CD14-positive monocyte (primary cell): Measurements from ENCODE around the gene CFLAR. TPM values are rescaled to one million over a fixed set of nuclear protein-coding genes. Genes with fewer than 3 reads are reported as not detected.
"Not testable (repeated sequence)": the region's sequence is repeated elsewhere in the genome, so short reads cannot be mapped to it uniquely, and the experiment has no call there.

Experiments
- DNase-seq, 3 donors: peaks; one replicate each; pipeline ENCODE4 v3.0.0-alpha.2; 2011 to 2022
- H2AFZ ChIP-seq: 2 replicates; pipeline ENCODE4 v1.6.0; 2012; ENCODE audit warnings: mild to moderate bottlenecking, low read depth, low read length, inconsistent platforms; ENCODE audit not compliant: insufficient read depth, poor library complexity, severe bottlenecking
- H3K27ac ChIP-seq, 2 donors: 1 replicate in 1 of 2; 2 replicates in 1 of 2; pipeline ENCODE4 v1.5.1; 2012 to 2013; ENCODE audit warnings: low read length in 2 of 2, control low read depth in 1 of 2, inconsistent platforms in 1 of 2, low read depth in 1 of 2, mild to moderate bottlenecking in 1 of 2
- H3K27me3 ChIP-seq, 2 donors: one replicate each; pipeline versions ENCODE4 v1.6.0 to v1.6.1; 2011 to 2013; ENCODE audit warnings: low read length in 2 of 2; ENCODE audit not compliant: control insufficient read depth in 2 of 2, insufficient read depth in 2 of 2
- H3K36me3 ChIP-seq, 2 donors: replicated peaks in 1 of 2; 1 replicate in 1 of 2; 2 replicates in 1 of 2; pipeline versions ENCODE4 v1.5.1 to v1.6.1; 2012 to 2013; ENCODE audit warnings: low read length in 2 of 2, control low read depth in 1 of 2, inconsistent platforms in 1 of 2, mild to moderate bottlenecking in 1 of 2; ENCODE audit not compliant: insufficient read depth in 2 of 2, control insufficient read depth in 1 of 2
- H3K4me1 ChIP-seq, 2 donors: 1 replicate in 1 of 2; 2 replicates in 1 of 2; pipeline versions ENCODE4 v1.5.1 to v1.6.1; 2012 to 2013; ENCODE audit warnings: low read length in 2 of 2, control low read depth in 1 of 2, inconsistent platforms in 1 of 2, mild to moderate bottlenecking in 1 of 2, moderate library complexity in 1 of 2; ENCODE audit not compliant: insufficient read depth in 2 of 2, control insufficient read depth in 1 of 2
- H3K4me2 ChIP-seq: replicated peaks from 2 replicates; pipeline ENCODE3; 2012; ENCODE audit warnings: low read length, moderate library complexity, mild to moderate bottlenecking; ENCODE audit not compliant: poor library complexity, severe bottlenecking; ENCODE audit errors: extremely low read depth
- H3K4me3 ChIP-seq, 3 experiments: fragments of 200-600 bp in 1 of 3; sonication (generic) in 1 of 3; replicated peaks in 1 of 3; 1 replicate in 2 of 3; 2 replicates in 1 of 3; pipeline ENCODE4 v1.5.1; 2011 to 2013; ENCODE audit warnings: low read length in 3 of 3, mild to moderate bottlenecking in 3 of 3, control low read depth in 2 of 3, low read depth in 2 of 3, inconsistent platforms in 1 of 3, moderate library complexity in 1 of 3
- H3K79me2 ChIP-seq: 2 replicates; pipeline ENCODE4 v1.6.0; 2012; ENCODE audit warnings: mild to moderate bottlenecking, control low read depth, inconsistent platforms, low read length, moderate library complexity; ENCODE audit not compliant: insufficient read depth
- H3K9ac ChIP-seq: 2 replicates; pipeline ENCODE4 v1.6.0; 2017; ENCODE audit warnings: low read length, mild to moderate bottlenecking; ENCODE audit not compliant: insufficient read depth, poor library complexity, severe bottlenecking
- H3K9me3 ChIP-seq, 2 donors: replicated peaks in 1 of 2; 1 replicate in 1 of 2; 2 replicates in 1 of 2; pipeline versions ENCODE4 v1.5.1 to v1.6.1; 2012 to 2013; ENCODE audit warnings: low read length in 2 of 2, control low read depth in 1 of 2; ENCODE audit not compliant: control insufficient read depth in 1 of 2, insufficient read depth in 1 of 2
- H4K20me1 ChIP-seq: 2 replicates; pipeline ENCODE4 v1.6.0; 2012; ENCODE audit warnings: mild to moderate bottlenecking, low read length, control low read depth, moderate library complexity; ENCODE audit not compliant: insufficient read depth
- H3K27ac Mint-ChIP-seq, 7 donors: one replicate each; pipeline ENCODE4 v1.8.0; 2020; ENCODE audit warnings: mild to moderate bottlenecking in 7 of 7, mixed read lengths in 7 of 7, moderate library complexity in 6 of 7, inconsistent platforms in 2 of 7
- H3K27me3 Mint-ChIP-seq, 3 donors: one replicate each; pipeline ENCODE4 v1.8.0; 2021 to 2022; ENCODE audit warnings: low read depth in 3 of 3, mild to moderate bottlenecking in 3 of 3, mixed read lengths in 3 of 3, moderate library complexity in 3 of 3, inconsistent platforms in 1 of 3
- H3K36me3 Mint-ChIP-seq, 2 donors: one replicate each; pipeline ENCODE4 v1.8.0; 2020; ENCODE audit warnings: mixed read lengths in 2 of 2, inconsistent platforms in 1 of 2, mild to moderate bottlenecking in 1 of 2
- H3K4me1 Mint-ChIP-seq: one replicate; pipeline ENCODE4 v1.8.0; 2020; ENCODE audit warnings: mild to moderate bottlenecking, mixed read lengths
- H3K4me3 Mint-ChIP-seq, 2 donors: one replicate each; pipeline ENCODE4 v1.8.0; 2020; ENCODE audit warnings: mild to moderate bottlenecking in 2 of 2, mixed read lengths in 2 of 2, moderate library complexity in 1 of 2
- H3K9me3 Mint-ChIP-seq, 7 donors: one replicate each; pipeline ENCODE4 v1.8.0; 2020 to 2022; ENCODE audit warnings: mixed read lengths in 7 of 7, mild to moderate bottlenecking in 6 of 7, moderate library complexity in 6 of 7, inconsistent platforms in 2 of 7
- CTCF ChIP-seq: fragments of 200-600 bp; IDR thresholded peaks from one replicate; pipeline ENCODE4 v1.8.0; 2022; ENCODE audit warnings: antibody characterized with exemption, mild to moderate bottlenecking
- WGBS: methylation state at CpG from one replicate; pipeline ENCODE4 v1.1.5; 2013; ENCODE audit warnings: missing lambda C conversion rate; ENCODE audit not compliant: insufficient coverage; 5-methylcytosine and 5-hydroxymethylcytosine counted together
- intact Hi-C, 2 donors: fragments of 100-400 bp; cut with micrococcal nuclease; formaldehyde crosslinking; loops; one replicate each; pipeline versions ENCODE4 v1.15.0 to v1.15.1; 2023
- polyA plus RNA-seq, 3 donors: library from polyadenylated mRNA; depleted of rRNA in 1 of 3; unstranded in 2 of 3; stranded (reverse) in 1 of 3; fragments of 300-500 nt in 2 of 3; fragments of >200 nt in 1 of 3; fragmentation: Illumina TruSeq in 2 of 3; gene quantifications; 1 replicate in 2 of 3; 2 replicates in 1 of 3; pipeline ENCODE4 v1.2.3, GENCODE V29; 2012 to 2021

CFLAR gene
- polyA plus RNA-seq, 3 donors: 79.4 to 149 (median 79.5) TPM

DNA sequence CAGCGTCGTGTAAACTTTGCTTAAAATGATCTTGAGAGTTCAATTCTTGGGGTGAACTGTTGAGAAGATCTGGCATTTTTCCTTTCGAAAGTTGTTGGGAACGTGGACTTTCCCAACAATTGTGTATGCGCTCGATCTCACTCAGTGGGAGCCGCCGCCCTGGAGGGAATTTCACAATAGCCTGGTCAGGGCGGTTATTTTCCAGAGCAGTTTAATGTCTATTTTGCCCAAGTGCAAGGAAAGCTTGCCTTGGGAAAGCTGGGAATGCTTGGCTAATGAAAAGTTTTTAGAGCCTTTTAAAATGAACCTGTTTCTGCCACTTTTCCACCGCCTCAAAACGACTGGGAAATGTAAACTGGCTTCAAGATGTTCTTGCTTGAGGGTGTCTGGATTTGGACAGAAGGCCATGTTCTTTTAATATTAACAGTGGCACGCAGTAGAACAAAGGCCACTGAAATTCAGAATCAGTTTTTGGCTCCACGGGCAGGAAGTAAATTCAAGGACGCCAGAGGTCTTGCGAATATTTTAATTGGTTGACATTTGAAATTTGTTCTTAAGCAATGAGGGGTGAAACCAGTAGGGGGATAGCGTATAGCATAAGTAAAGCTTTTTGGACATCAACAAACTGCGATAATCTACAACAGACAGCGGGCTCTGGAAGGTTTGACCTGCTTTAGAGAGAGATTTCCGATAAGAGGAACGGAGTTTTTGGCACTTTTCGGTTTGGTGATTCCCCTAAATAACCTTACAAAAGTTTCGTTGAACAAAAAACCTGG is 1.2 kb downstream of the CFLAR start:
- H3K4me1 Mint-ChIP-seq: peaks cover 38% of the 10 kb centered on the region
- Histone ChIP-seq H3K27me3 (no peaks in the 10 kb centered on the region), H4K20me1 (peaks cover 39% of the 10 kb centered on the region), H2AFZ (peak overlapping the region; percentile 70), H3K9ac (peak overlapping the region; percentile 97), H3K36me3 (peaks cover under 1 to 4% of the 10 kb centered on the region in 2 donors), H3K79me2 (peaks cover 82% of the 10 kb centered on the region), H3K9me3 (no peaks in the 10 kb centered on the region), H3K4me3 (peak overlapping the region; percentile 77 to 99 (median 83)), H3K4me1 (peaks cover 28 to 51% of the 10 kb centered on the region in 2 donors), H3K4me2 (peak overlapping the region; percentile 96), H3K27ac (peak overlapping the region; percentile 96 to 99)
- TF ChIP-seq CTCF: peak; percentile 36
- peaks cover 0 to 4% (median 1%) of the 10 kb centered on the region in 3 donors for H3K27me3 Mint-ChIP-seq
- peaks cover 11 to 18% of the 10 kb centered on the region in 2 donors for H3K36me3 Mint-ChIP-seq
- 0% methylated on average over 14 of the region's 22 CpGs for WGBS
- peak; percentile 62 to 84 (median 66) for DNase-seq
- intact Hi-C loops: loop anchor here (2.0 to 5.0 kb wide), 3 partner anchors 40 to 155 kb away; partner anchors contain the start of genes HYCC2 (in 1 of the 2) and ORC2 (in 1 of the 2)
- peaks cover 0 to 2% (median 0%) of the 10 kb centered on the region in 7 donors for H3K9me3 Mint-ChIP-seq
- H3K27ac Mint-ChIP-seq: peak overlapping the region; percentile 93 to 99 (median 99)
- peak overlapping the region; percentile 97 to 99 for H3K4me3 Mint-ChIP-seq

DNA sequence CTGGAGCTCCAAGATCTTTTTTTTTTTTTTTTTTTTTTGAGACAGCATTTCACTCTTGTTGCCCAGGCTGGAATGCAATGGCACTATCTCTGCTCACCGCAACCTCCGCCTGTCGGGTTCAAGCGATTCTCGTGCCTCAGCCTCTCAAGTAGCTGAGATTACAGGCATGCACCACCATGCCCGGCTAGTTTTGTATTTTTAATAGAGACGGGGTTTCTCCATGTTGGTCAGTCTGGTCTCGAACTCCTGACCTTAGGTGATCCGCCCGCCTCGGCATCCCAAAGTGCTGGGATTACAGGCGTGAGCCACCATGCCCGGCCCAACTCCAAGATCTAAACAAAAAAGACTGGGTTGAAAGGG is 1.8 kb downstream of the CFLAR start:
- peak overlapping the region; percentile 97 for H3K9ac ChIP-seq
- not testable (repeated sequence) for H3K27me3 ChIP-seq, DNase-seq, H3K9me3 ChIP-seq, H3K27me3 Mint-ChIP-seq, H3K36me3 ChIP-seq, H3K9me3 Mint-ChIP-seq
- H3K4me2 ChIP-seq: peak overlapping the region; percentile 96
- peaks cover 42% of the 10 kb centered on the region for H3K4me1 Mint-ChIP-seq
- intact Hi-C loops: loop anchor here (2.0 to 5.0 kb wide), 4 partner anchors 40 to 155 kb away; partner anchors contain the start of genes HYCC2 (in 1 of the 2) and ORC2 (in 1 of the 2)
- H3K4me3 Mint-ChIP-seq: peak overlapping the region; percentile 97 to 99
- H3K36me3 Mint-ChIP-seq: peaks cover 17 to 23% of the 10 kb centered on the region in 2 donors
- peak overlapping the region; percentile 70 for H2AFZ ChIP-seq
- H3K4me1 ChIP-seq: peaks cover 34 to 57% of the 10 kb centered on the region in 2 donors
- H3K27ac ChIP-seq: peak overlapping the region; percentile 96 to 99
- WGBS: 22% methylated on average over 5 of the region's 13 CpGs
- H3K79me2 ChIP-seq: peaks cover 87% of the 10 kb centered on the region
- peak overlapping the region; percentile 77 to 99 (median 83) for H3K4me3 ChIP-seq
- peaks cover 45% of the 10 kb centered on the region for H4K20me1 ChIP-seq
- peak overlapping the region; percentile 93 to 99 (median 99) for H3K27ac Mint-ChIP-seq
